HCEC 1CT (cell line): Measurements from ENCODE around the gene CCR4.
"Not testable (repeated sequence)": the region's sequence is repeated elsewhere in the genome, so short reads cannot be mapped to it uniquely, and the experiment has no call there.

ENCODE experiments used
- DNase-seq: peaks from one replicate; pipeline ENCODE4 v3.0.0-alpha.2; 2017

CCR4 gene

DNA sequence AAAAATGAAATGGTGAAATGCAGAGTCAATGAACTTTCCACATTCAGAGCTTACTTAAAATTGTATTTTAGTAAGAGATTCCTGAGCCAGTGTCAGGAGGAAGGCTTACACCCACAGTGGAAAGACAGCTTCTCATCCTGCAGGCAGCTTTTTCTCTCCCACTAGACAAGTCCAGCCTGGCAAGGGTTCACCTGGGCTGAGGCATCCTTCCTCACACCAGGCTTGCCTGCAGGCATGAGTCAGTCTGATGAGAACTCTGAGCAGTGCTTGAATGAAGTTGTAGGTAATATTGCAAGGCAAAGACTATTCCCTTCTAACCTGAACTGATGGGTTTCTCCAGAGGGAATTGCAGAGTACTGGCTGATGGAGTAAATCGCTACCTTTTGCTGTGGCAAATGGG, 3.1 kb downstream of the CCR4 start:
- no peak for DNase-seq

DNA sequence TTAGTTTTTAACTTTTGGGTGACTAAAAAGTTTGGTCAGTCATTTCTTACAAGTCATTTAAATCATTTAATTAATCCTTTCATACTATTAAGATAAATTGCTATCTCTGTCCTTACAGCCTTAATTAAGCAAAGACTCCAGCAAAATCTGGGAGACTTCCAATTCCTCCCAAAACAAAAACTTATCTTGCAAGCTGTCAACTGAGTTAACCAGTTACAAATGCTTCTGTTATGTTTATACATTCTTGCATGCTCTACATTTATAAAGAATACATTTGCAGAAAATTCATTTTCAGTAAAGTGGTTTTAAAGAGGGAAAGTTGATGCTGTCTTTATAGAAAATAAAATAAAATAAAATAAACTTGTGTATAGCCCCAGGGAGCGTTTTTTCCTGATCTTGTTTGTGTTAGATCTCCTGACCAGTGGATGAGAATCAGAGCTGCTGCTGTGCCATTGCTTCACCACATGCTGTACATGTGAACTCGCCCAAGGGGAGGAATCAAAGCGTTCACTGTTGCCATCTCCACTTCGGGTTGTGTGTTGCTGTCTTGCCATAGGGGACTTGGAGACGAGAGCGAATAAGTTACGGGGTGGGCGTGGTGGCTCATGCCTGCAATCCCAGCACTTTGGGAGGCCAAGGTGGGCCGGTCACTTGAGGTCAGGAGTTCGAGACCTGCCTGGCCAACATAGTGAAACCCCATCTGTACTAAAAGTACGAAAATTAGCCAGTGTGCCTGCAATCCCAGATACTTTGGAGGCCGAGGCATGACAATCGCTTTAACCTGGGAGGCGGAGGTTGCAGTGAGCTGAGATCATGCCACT, 5.5 kb downstream of the CCR4 start:
- no peak for DNase-seq

DNA sequence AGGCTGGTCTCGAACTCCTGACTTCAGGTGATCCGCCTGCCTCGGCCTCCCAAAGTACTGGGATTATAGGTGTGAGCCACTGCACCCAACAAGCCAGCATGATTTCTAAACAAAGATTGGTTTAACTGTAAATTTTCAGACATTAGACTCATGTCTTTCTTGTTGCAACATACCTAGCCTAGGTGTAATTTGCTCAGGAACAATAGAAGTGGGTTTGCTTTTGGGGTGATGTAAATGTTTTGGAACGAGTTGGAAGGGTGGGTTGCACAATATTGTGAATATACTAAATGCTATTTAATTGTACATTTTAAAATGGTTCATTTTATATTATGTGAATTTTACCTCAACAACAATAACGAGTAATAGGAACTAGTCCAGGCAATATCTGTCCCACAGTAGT, 7.1 kb downstream of the CCR4 start:
- no peak for DNase-seq

DNA sequence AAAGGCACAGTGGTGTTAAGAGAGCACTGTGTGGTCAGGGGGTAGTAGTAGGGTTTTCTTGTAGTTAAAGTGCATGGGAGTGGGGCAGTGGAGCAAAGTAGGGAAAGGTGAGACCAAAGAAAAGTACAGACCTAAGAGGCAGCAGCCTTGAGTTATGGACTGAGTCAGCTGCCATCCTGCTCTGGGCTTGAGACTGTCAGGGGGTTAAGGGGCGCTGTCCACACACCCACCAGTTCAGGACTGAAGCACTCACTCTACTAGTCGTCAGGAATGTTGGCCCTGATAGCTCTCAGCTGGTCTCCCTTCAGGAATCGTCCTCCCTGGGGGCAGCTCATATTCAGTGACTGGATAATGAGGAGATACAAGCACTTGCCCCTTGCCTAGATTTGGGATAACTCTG, 7.9 kb downstream of the CCR4 start:
- no peak for DNase-seq

DNA sequence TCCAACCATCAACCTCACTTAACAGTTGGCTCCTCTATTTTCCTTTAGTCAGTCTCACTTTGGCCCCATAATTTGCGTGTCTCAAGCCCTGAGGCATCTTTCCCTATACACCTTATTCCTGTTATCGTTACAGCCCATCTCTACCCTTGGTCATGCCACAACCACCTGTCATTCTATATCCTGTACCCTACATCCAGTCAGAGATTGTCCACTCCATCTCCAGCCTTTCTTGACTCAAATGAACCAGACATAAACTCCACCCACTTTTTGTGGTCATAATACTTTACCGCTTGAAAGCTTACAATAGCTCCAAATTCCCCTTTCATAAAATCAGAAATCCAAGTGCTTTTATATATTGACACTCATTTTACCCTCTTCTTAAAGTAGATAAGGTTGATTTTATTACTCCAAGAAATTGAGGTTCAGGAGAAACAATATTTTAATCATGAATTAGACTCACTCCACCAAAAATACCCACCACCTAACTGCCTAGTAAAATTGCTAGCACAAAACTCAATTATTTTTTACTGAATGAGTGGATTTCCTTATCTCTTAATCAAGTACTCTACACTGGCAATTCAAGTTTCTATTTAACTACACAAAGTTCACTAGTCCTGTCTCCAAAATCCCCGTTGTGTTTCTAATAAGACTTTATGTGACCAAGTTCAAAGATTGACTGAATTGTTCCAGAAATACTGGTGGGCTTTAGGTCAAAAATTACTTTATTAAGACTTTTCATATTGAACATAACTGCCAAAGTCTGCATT, 9.1 kb downstream of the CCR4 start:
- DNase-seq, result no peak

DNA sequence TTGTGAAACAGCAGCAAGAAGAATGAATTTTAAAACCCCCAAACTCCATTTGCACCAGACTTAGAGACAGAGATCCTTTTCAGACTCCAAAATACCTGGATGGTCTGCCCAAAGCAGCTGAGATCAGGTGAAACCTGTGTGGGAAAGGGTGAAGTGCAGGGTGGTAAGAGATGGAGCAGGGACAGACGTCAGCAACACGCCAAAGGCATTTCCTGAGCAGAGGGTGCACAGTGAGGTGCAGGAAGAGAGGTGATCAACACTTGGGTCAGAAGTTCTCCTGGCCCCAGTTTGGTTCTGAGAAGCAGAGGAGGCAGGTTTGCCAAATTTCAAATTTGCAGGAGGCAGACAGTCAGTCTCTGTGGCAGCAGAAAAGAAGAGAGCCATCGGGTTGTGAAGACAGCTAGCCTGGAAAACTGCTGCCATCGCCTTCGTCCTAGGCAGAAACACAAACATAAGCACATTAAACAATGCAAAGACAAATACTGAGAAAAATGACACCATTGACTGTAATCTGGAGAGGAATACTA, 9.8 kb downstream of the CCR4 start:
- DNase-seq, result no peak

DNA sequence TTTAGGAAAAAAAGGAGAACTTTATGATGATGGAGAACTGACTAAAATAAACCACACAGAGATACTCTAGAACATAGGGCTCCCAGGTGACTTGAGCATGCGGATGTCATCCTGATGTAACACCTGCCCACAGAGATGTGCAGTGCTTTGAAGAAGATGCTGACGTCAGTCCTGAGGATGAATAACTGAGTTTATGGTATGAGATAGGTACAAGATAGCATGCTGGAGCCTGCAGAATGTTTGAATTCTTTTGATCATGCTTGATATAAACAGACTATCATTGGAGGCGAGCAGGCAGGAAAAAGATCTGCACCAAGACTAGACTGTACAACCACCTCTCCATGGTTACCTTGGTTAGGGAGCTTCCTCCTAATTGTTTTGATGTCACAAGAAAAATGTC, 12.4 kb downstream of the CCR4 start:
- no peak for DNase-seq

DNA sequence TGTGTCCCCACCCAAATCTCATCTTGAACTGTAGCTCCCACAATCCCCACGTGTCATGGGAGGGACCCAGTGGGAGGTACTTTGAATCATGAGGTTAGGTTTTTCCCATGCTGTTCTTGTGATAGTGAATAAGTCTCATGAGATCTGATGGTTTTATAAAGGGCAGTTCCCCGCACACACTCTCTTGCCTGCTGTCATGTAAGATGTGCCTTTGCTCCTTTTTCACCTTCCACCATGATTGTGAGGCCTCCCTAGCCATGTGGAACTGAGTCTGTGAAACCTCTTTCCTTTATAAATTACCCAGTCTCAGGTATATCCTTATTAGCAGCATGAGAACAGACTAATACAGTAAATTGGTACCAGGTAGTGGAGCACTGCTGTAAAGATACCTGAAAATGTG, 13.3 kb downstream of the CCR4 start:
- DNase-seq, result not testable (repeated sequence)

DNA sequence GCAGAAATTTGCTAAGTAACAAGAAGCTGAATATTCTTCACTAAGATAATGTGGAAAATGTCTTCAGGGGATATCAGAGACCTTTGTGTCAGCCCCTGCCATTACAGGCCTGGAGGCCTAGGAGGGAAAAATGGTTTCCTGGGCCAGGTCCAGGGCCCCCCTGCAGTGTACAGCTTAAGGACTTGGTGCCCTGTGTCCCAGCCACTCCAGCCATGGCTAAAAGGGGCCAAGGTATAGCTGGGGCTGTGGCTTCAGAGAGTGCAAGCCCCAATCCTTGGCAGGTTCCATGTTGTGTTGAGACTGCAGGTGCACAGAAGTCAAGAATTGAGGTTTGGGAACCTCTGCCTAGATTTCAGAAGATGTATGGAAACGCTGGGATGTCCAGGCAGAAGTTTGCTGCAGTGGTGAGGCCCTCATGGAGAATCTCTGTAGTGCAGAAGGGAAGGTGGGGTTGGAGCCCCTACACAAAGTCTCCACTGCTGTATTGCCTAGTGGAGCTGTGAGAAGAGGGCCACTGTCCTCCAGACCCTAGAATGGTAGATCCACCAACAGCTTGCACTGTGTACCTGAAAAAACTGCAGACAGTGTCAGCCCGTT, 14.3 kb downstream of the CCR4 start:
- DNase-seq, result not testable (repeated sequence)

DNA sequence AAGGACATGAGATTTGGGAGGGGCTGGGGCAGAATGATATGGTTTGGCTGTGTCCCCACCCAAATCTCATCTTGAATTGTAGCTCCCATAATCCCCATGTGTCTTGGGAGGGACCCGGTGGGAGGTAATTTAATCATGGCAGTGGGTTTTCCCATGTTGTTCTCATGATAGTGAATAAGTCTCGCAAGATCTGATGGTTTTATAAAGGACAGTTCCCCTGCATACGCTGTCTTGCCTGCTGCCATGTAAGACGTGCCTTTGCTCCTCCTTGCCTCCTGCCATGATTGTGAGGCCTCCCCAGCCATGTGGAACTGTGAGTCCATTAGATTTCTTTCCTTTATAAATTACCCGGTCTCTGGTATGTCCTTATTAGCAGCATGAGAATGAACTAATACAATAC, 15.2 kb downstream of the CCR4 start:
- DNase-seq, result not testable (repeated sequence)

DNA sequence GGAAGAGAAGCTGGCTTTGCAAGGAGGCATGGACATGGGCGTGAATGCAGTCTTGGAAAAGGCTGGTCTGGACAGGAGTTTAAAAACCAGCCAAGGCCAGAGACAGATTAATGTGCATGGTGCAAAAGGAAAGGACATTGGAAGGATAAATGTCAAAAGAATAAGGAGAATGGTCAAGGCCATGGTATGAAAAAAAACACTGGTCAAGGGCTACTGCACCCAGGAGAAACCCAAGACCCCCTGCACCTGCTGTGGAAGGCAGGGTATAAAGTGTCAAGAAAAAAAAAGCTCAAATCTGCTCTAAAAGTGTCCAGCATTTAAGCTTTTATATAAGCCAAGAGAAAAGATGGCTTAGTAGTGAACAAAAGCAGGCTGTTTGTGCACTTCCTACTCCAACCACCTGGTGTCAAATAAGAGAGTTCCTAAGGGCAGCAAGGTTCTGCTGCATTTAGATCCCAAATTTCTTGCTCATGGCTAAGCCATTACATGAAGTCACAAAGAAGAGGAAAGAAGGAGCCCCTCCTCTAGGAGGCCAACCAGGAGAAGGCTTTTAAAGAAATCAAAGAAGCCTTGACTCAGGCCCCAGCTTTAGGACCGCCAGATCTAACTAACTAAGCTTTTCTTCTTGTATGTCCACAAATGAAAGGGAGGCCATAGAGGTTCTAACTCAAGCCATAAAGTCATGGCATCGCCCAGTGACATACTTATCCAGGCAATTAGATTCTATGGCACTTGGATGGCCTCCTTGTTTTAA, 16.9 kb downstream of the CCR4 start:
- no peak for DNase-seq

DNA sequence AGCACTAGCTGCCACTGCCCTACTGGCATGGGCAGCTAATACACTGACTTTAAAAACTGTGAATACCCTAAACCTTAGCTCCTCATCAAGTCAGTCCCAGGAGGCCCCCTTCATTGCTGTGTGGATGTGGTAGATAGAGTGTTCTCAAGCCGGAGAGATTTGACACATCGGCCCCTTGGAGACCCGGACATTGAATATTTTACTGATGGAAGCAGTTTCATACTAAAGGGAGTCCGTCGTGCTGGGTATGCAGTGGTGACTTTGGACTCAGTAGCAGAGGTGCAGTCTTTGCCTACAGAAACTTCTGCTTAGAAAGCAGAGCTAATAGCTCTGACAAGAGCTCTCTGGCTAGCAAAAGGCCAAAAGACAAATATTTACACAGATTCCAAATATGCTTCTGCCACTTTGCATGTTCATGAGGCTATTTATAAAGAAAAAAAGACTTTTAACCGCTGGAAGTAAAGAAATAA, 17.5 kb downstream of the CCR4 start:
- no peak for DNase-seq

DNA sequence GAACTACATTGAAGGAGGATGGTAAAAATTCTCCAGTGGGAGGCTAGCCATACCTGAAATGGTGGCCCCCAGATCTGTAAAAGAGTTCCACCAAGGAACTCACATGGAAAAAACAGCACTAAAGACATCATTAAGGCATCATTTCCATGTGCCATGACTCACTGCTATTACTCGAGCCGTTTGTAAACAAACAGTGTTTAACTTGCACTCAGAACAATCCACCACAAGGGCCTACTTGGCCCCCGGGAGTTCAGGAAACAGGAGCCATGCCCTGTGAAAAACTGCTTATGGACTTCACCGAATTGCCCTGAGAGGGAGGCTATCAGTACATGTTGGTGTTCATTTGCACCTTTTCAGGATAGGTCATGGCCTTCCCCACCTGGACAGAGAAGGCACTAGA, 18.2 kb downstream of the CCR4 start:
- DNase-seq, result peak; percentile 53

DNA sequence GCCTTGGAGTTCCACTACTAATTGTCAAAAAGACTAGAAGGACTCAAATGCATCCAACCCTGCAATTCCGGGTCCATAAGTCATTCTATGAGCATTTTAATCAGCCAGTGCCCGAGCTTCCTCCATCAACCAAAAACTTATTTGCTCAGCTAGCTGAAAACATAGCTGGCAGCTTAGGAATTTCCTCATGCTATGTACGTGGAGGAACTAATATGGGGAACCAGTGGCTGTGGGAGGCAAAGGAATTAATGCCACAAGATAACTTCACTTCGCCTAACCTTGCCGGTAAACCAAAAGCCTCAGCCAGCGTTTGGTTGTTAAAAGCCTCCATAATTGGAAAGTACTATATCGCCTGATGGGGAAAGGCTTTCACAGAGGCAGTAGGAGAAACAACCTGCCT, 19.8 kb downstream of the CCR4 start:
- DNase-seq, result not testable (repeated sequence)

DNA sequence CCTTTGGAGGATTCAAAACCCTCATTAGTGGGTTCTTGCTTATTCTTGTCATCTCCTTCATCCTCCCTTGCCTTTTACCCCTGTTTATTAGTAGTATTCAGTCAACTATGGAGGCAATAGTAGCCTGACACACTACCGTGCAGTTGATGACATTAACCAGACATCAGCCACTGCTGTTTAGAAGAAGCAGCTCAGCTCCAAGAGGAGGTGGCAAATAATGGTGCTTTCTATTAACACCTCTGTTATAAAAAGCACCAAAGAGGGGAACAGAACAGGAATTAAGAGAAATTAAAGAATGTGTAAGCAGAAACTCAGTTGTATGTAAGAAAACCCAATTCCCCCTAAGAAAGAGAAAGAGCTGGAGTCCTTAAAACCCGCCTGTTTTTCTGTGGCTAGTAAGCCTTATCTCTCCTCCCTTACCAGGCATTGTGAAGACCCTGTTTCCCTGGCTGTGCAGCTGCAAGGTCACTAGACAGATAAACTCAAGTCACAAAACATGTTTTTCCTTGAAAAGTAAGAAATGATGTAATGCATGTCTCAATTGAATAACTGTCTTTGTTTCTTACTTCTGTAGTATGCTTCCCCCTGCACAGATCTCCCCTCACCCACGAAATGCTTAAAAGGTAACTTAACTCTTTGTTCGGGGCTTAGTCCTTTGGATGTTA, 21.2 kb downstream of the CCR4 start:
- no peak for DNase-seq

DNA sequence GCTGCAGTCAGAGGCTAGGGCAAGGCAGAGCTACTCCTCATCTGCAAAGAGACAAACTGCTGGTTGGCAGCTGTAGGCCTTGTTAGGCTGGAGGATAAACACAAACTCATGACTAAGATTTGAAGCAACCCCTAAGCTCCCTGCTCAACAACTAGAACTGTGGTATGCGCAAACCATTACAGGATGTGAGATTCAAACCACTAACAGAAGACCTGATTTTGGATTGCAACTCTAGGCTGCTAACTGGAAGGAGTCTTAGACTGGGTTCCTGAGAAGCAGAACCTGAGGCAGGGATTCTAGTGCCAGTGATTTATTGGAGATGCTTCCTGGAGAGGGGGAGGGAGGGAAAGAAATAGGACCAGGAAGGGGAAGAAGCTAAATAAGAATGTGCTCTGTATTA, 22.5 kb downstream of the CCR4 start:
- DNase-seq, result peak; percentile 58

DNA sequence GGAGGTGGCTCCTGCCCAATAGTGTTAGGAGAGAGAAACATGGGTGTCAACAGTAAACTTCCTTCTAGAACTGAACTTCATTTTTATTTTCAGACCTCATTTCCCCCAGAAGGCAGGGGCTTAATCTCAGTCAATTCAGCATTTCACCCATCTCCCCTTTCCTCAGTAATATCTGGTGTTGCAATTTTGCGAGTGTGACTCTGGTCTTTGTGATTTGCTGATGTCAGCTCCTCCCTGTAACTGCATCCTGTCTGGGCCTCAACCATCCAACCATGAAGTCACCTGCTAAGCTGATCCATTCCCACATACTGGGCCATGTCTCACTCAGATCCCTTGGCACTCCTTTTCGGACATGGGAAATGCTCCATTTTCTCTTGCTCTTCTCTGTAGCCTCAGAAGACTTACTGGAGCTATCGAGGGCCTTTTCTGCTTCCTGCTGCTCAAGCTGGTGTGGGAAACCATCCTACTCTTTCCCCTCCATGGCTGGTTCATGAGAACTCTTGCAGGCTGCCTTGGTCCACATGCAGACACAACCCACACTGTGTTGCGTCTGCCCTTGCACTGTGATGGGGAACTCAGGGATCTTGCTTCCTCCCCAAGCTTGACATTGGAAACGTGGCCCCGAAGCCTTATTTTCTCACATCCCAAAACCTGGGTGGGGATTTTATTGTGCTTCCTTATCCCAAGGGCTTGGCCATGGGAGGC, 24.6 kb downstream of the CCR4 start:
- no peak for DNase-seq

DNA sequence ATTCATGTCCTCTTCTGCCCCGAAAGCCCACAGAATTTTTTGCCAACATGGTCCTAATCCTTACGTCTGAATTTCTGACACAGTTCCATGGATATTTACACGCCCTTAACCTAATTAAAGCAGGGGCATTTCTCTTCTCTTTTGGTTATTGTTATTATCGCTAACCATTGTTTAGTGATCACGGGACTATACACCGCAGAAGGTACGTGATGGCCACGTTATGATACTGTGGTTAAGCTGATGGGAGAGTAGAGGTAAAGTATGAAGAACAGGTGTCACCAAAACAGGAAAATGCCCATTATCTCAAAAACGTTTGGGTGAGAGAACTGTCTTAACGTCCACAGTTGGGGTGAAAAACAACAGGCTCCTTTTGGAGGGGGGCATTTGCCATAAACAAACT, 26.4 kb downstream of the CCR4 start:
- no peak for DNase-seq

DNA sequence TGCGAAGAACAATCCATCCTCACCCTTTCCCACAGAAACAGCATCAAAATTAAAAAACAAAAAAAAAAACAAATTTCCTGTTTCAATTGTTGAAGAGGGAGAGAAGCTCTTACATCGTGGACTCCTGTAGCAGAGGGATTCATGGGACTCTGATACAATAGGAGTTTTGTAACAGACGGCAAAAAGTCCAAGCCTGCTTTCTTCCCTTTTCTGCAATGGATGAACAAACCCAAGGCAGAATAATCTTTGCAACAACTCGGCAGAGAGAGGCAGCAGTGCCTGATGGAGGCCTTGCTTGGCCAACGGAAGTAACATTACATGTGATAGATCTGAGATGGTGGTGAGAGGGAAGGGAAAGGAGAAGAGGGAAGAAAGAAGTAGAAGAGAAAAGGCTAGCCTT, 26.9 kb downstream of the CCR4 start:
- no peak for DNase-seq

DNA sequence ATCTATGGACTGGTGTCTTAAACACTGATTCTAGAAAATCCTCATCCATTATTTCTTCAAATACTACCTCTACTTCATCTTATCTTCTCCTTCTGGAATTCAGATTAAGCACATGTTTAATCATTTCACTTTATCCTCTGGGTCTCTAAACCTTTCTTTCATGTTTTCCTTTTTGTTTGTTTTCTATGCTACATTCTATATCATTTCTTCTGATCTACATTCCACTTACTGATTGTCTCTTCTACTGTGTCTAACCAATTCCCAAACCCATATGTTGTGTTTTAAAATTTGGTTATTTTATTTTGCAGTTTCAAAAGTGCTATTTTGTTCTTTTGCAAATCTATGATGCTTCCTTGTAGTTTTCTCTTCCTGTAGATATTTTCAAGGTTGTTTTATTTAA, 31.7 kb downstream of the CCR4 start:
- DNase-seq, result no peak

DNA sequence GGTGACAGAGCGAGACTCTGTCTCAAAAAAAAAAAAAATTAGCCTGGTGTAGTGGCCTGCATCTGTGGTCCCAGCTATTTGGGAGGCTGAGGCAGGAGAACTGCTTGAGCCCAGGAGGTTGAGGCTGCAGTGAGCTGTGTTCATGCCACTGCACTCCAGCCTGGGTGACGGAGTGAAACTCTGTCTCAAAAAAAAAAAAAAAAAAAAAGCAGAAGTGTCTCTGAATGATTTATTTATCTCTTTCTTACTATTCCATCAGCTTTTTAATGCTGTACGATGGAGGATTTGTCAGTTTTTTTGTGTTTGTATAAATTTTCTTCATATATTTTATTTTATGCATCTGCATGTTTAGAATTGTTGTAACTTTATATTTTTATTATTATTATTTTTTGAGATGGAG, 33.5 kb downstream of the CCR4 start:
- DNase-seq, result not testable (repeated sequence)

DNA sequence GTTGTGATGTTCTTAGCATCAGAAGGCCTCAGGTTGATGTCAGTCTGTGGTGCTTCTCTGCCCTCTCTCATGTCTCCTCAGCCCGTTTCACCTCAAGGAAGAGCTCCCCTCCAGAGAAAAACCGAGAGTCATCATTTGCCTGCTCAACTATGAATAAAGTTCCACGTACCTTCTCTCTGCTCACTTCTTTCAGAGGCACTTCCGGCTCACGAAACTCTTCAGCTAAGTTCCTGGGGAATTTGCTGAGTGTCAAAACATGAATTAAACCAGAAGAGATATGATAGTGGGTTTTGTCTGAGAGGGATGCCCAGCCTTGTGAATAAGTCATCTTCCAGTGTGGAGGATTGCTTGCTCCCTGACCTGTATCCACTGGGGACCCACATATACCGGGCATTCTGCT, 37.7 kb downstream of the CCR4 start:
- no peak for DNase-seq
